GM12878 (cell line): Measurements from ENCODE around the gene MCCD1. TPM values are rescaled to one million over a fixed set of nuclear protein-coding genes. Genes with fewer than 3 reads are reported as not detected.
"Not testable (repeated sequence)": the region's sequence is repeated elsewhere in the genome, so short reads cannot be mapped to it uniquely, and the experiment has no call there.

ENCODE experiments used
- ATAC-seq: fragments of 200-7000 bp; cut with Tn5 transposase; 3 replicates; pipeline ENCODE4 v1.9.1; 2020; ENCODE audit warnings: mild to moderate bottlenecking, moderate library complexity
- BruUV-seq: library from RNA; stranded (reverse); fragments of 400-500 nt; replicated peaks from 2 replicates; lab custom pipeline; 2021; lab: Mats Ljungman, UMichigan
- CTCF ChIA-PET: fragments of 300-600 bp; sonication (Branson Sonifier 250); formaldehyde crosslinking; extraction: SDS; loops from one replicate; lab custom pipeline; 2021; ENCODE audit warnings: inconsistent platforms; lab: Yijun Ruan, JAX
- POLR2A ChIA-PET: fragments of 350-600 bp; formaldehyde crosslinking; extraction: SDS; loops from one replicate; lab custom pipeline; 2021; ENCODE audit warnings: inconsistent platforms; lab: Charles Lee
- RAD21 ChIA-PET: fragments of 300-600 bp; sonication (Branson Sonifier 250); formaldehyde crosslinking; loops from one replicate; lab custom pipeline; 2023; ENCODE audit warnings: antibody characterized with exemption; ENCODE audit not compliant: unreplicated experiment; lab: Charles Lee
- SMC1A ChIA-PET: fragments of 300-600 bp; sonication (Branson Sonifier 250); formaldehyde crosslinking; loops from one replicate; lab custom pipeline; 2023; ENCODE audit not compliant: unreplicated experiment, uncharacterized antibody; lab: Charles Lee
- DNase-seq: peaks from one replicate; pipeline ENCODE4 v3.0.0-alpha.2; 2011; ENCODE audit warnings: low read depth, low spot score
- FAIRE-seq: peaks from 3 replicates; lab custom pipeline; 2011; peaks lifted over from hg19 to GRCh38; lab: Jason Lieb, UNC
- H2AFZ ChIP-seq: 2 replicates; pipeline ENCODE4 v1.6.0; 2011; ENCODE audit warnings: low read depth, low read length, control low read depth; ENCODE audit not compliant: control insufficient read depth
- H3K27ac ChIP-seq: 2 replicates; pipeline ENCODE4 v1.5.1; 2011; ENCODE audit warnings: control low read depth; ENCODE audit not compliant: control insufficient read depth, insufficient read depth
- H3K27me3 ChIP-seq, 2 experiments: replicated peaks in 1 of 2; 2 replicates each; pipeline versions ENCODE4 v1.6.0 to v1.6.1; 2011; ENCODE audit warnings: low read length in 1 of 2; ENCODE audit not compliant: control insufficient read depth in 2 of 2, insufficient read depth in 2 of 2
- H3K36me3 ChIP-seq, 2 experiments: 2 replicates each; pipeline ENCODE4 v1.5.1; 2011; ENCODE audit warnings: low read length in 1 of 2; ENCODE audit not compliant: control insufficient read depth in 2 of 2, insufficient read depth in 2 of 2
- H3K4me1 ChIP-seq: 2 replicates; pipeline ENCODE4 v1.6.1; 2011; ENCODE audit warnings: mild to moderate bottlenecking, low read length, moderate library complexity, mixed read lengths; ENCODE audit not compliant: control insufficient read depth, insufficient read depth
- H3K4me2 ChIP-seq: 2 replicates; pipeline ENCODE4 v1.6.0; 2011; ENCODE audit warnings: control low read depth; ENCODE audit not compliant: control insufficient read depth, insufficient read depth
- H3K4me3 ChIP-seq: fragments of 200-600 bp; sonication (generic); 2 replicates; pipeline ENCODE4 v1.5.1; 2016
- H3K79me2 ChIP-seq: 2 replicates; pipeline ENCODE4 v1.6.0; 2011; ENCODE audit warnings: low read length; ENCODE audit not compliant: control insufficient read depth, insufficient read depth
- H3K9ac ChIP-seq: 2 replicates; pipeline ENCODE4 v1.8.0; 2011; ENCODE audit warnings: low read length, control low read depth, mixed read lengths; ENCODE audit not compliant: control insufficient read depth, insufficient read depth
- H3K9me3 ChIP-seq: replicated peaks from 3 replicates; pipeline ENCODE4 v1.5.1; 2011; ENCODE audit warnings: mild to moderate bottlenecking, low read length; ENCODE audit not compliant: control insufficient read depth, insufficient read depth
- H4K20me1 ChIP-seq: 2 replicates; pipeline ENCODE4 v1.6.0; 2011; ENCODE audit not compliant: control insufficient read depth, insufficient read depth
- BMI1 ChIP-seq: fragments of 450-650 bp; IDR thresholded peaks from 2 replicates; pipeline ENCODE4 v1.6.1; 2016; ENCODE audit warnings: mild to moderate bottlenecking, moderate library complexity, borderline replicate concordance
- CBX3 ChIP-seq: fragments of 200-600 bp; sonication (generic); IDR thresholded peaks from 2 replicates; pipeline ENCODE4 v1.6.1; 2016; ENCODE audit warnings: low read depth, borderline replicate concordance
- DPF2 ChIP-seq: fragments of 450-650 bp; IDR thresholded peaks from 2 replicates; pipeline ENCODE4 v1.6.1; 2017; ENCODE audit warnings: mild to moderate bottlenecking
- MLLT1 ChIP-seq: fragments of 450-650 bp; IDR thresholded peaks from 2 replicates; pipeline ENCODE4 v1.6.1; 2016; ENCODE audit warnings: mild to moderate bottlenecking
- NRF1 ChIP-seq: conservative IDR thresholded peaks from 2 replicates; pipeline ENCODE4 v1.6.1; 2011; ENCODE audit warnings: mild to moderate bottlenecking, low read depth, low read length, improper control_type of control experiment
- SMARCA5 ChIP-seq: fragments of 450-650 bp; IDR thresholded peaks from 2 replicates; pipeline ENCODE4 v1.6.1; 2017; ENCODE audit warnings: mild to moderate bottlenecking
- YBX1 ChIP-seq: fragments of 450-650 bp; IDR thresholded peaks from 2 replicates; pipeline ENCODE4 v1.6.1; 2016; ENCODE audit warnings: antibody characterized with exemption
- WGBS: methylation state at CpG from one replicate; pipeline ENCODE4 v1.1.6; 2016; ENCODE audit warnings: low lambda C conversion rate; ENCODE audit not compliant: insufficient replicate concordance, insufficient coverage; ENCODE audit errors: missing lambda C conversion rate; 5-methylcytosine and 5-hydroxymethylcytosine counted together
- in situ Hi-C: fragments of 300-500 bp; cut with MboI; formaldehyde crosslinking; loops from 9 replicates; pipeline ENCODE4 v1.14.3; 2018; ENCODE audit warnings: mixed read lengths
- intact Hi-C: fragments of 100-400 bp; cut with micrococcal nuclease; formaldehyde crosslinking; loops from one replicate; pipeline ENCODE4 v1.14.2; 2022; ENCODE audit not compliant: unreplicated experiment
- polyA plus RNA-seq, 11 experiments: library from polyadenylated mRNA; depleted of rRNA in 4 of 11; unstranded in 6 of 11; stranded (reverse) in 5 of 11; fragments of >200 nt; fragmentation: Nextera tagmentation in 4 of 11; fragmentation: Illumina TruSeq in 1 of 11; extraction: Ambion mirVana in 4 of 11; extraction: Trizol in 1 of 11; gene quantifications; 1 replicate in 1 of 11; 2 replicates in 10 of 11; pipeline versions ENCODE4 v1.2.1 to v1.2.3, GENCODE V29; 2011 to 2016; ENCODE audit warnings: inconsistent platforms in 2 of 11, missing spikeins in 2 of 11, low read depth in 1 of 11
- total RNA-seq, 4 experiments: library from RNA; depleted of rRNA in 3 of 4; stranded (reverse); fragments of >200 nt in 3 of 4; fragmentation: Illumina TruSeq in 1 of 4; extraction: Trizol in 1 of 4; gene quantifications; 2 replicates each; pipeline versions ENCODE4 v1.2.1 to v1.2.3, GENCODE V29; 2013 to 2021

MCCD1 gene
- total and polyA plus RNA-seq, 10 of the 15 experiments (the other 5 are each of a cell fraction or from before 2014, with no cell fraction given), result not detected

GRCh38 chr6:31485055-31485454 is 43.7 kb upstream of the MCCD1 start:
- Histone ChIP-seq H4K20me1 (no peaks in the 10 kb centered on the region), H3K9ac (no peak overlapping the region), H3K4me2 (no peak overlapping the region), H3K79me2 (no peaks in the 10 kb centered on the region), H3K4me1 (peaks cover 4% of the 10 kb centered on the region; the same call in 1 of the 2 replicates), H3K9me3 (no peaks in the 10 kb centered on the region; the same call in 2 of the 3 replicates), H3K36me3 (no peaks in the 10 kb centered on the region), H3K27ac (no peak overlapping the region), H3K27me3 (no peaks in the 10 kb centered on the region), H3K4me3 (no peak overlapping the region), H2AFZ (no peak overlapping the region)
- ATAC-seq (no peak), DNase-seq (no peak), FAIRE-seq (no peak)
- CTCF ChIA-PET, result no interaction called here
- BruUV-seq, result no TSS peak
- RAD21 ChIA-PET, result interaction anchor here (0.6 kb wide), 1 partner anchor 95 kb away, joined by 3 read pairs; no protein-coding TSS in a partner anchor
- in situ Hi-C loops, result no loop called here
- intact Hi-C loops, result loop anchor here (2.0 kb wide), 1 partner anchor 96 kb away; no protein-coding TSS in a partner anchor
- POLR2A ChIA-PET, result no interaction called here
- TF ChIP-seq NRF1 (no peak), MLLT1 (no peak), BMI1 (no peak), DPF2 (no peak), YBX1 (no peak), CBX3 (no peak), SMARCA5 (no peak)
- SMC1A ChIA-PET, result no interaction called here
- WGBS, result 76% methylated on average over 1 of the region's 1 CpG

GRCh38 chr6:31486065-31486837 is 42.5 kb upstream of the MCCD1 start:
- H3K79me2 ChIP-seq, H4K20me1 ChIP-seq, in situ Hi-C loops, H3K9ac ChIP-seq, H3K9me3 ChIP-seq, H3K4me3 ChIP-seq, BruUV-seq, RAD21 ChIA-PET, H3K4me1 ChIP-seq, H3K36me3 ChIP-seq, intact Hi-C loops, SMC1A ChIA-PET, H3K4me2 ChIP-seq, H3K27me3 ChIP-seq, POLR2A ChIA-PET, DNase-seq, H3K27ac ChIP-seq, H2AFZ ChIP-seq: not testable (repeated sequence)
- no CpG with 5 or more reads among the region's 9 CpGs for WGBS
- FAIRE-seq (peak; percentile 71), ATAC-seq (peak; percentile 50)
- CTCF ChIA-PET, result interaction anchor here (1.4 kb wide), 1 partner anchor 96 kb away, joined by 4 read pairs; no protein-coding TSS in a partner anchor

- POLR2A ChIA-PET, H3K36me3 ChIP-seq, SMC1A ChIA-PET, DNase-seq, H2AFZ ChIP-seq, RAD21 ChIA-PET, H3K9ac ChIP-seq, H3K4me1 ChIP-seq, intact Hi-C loops, FAIRE-seq, H4K20me1 ChIP-seq, H3K4me2 ChIP-seq, H3K27me3 ChIP-seq, H3K9me3 ChIP-seq, in situ Hi-C loops, H3K79me2 ChIP-seq, ATAC-seq, BruUV-seq, H3K4me3 ChIP-seq: not testable (repeated sequence)
- 61% methylated on average over 6 of the region's 6 CpGs for WGBS
- CTCF ChIA-PET, result interaction anchor here (1.4 kb wide), 1 partner anchor 97 kb away, joined by 4 read pairs; no protein-coding TSS in a partner anchor
- H3K27ac ChIP-seq, result peak overlapping the region; percentile 11; the same call in 1 of the 2 replicates
These were observed 41.1 kb upstream of the MCCD1 start for GRCh38 chr6:31487674-31488073.
